HepG2 (cell line): ENCODE data around the gene CDC42EP1. TPM values are rescaled to one million over a fixed set of nuclear protein-coding genes. Genes with fewer than 3 reads are reported as not detected.

Experiments
- ATAC-seq: fragments of 200-7000 bp; cut with Tn5 transposase; 3 replicates; pipeline ENCODE4 v1.9.1; 2020; ENCODE audit warnings: mild to moderate bottlenecking, moderate library complexity
- BruUV-seq: library from RNA; stranded (reverse); fragments of 400-500 nt; replicated peaks from 2 replicates; lab custom pipeline; 2021; lab: Mats Ljungman, UMichigan
- CTCF ChIA-PET: fragments of 300-600 bp; formaldehyde crosslinking; extraction: SDS; loops from one replicate; lab custom pipeline; 2021; ENCODE audit warnings: low total read pairs, inconsistent platforms, low intra/inter-chr PET ratio; lab: Yijun Ruan, JAX
- POLR2A ChIA-PET: fragments of 350-600 bp; sonication (Branson Sonifier 250); formaldehyde crosslinking; loops from one replicate; lab custom pipeline; 2020; ENCODE audit warnings: antibody characterized with exemption, inconsistent platforms; lab: Yijun Ruan, JAX
- DNase-seq: peaks from one replicate; pipeline ENCODE4 v3.0.0-alpha.2; 2015; ENCODE audit warnings: low spot score
- FAIRE-seq: peaks from 3 replicates; lab custom pipeline; 2011; peaks lifted over from hg19 to GRCh38; lab: Jason Lieb, UNC
- H2AFZ ChIP-seq: one replicate; pipeline ENCODE4 v1.6.1; 2011; ENCODE audit warnings: low read length, inconsistent platforms
- H3K27ac ChIP-seq: fragments of 300-600 bp; 3 replicates; pipeline ENCODE4 v1.8.0; 2011; ENCODE audit warnings: mixed run types, mild to moderate bottlenecking, mixed read lengths, low read length, inconsistent platforms; ENCODE audit not compliant: insufficient read depth; ENCODE audit errors: extremely low read length
- H3K27me3 ChIP-seq, 2 experiments: fragments of 200-600 bp in 1 of 2; 2 replicates in 1 of 2; 3 replicates in 1 of 2; pipeline versions ENCODE4 v1.6.0 to v1.8.0; 2011; ENCODE audit warnings: low read length in 2 of 2, mild to moderate bottlenecking in 2 of 2, moderate library complexity in 2 of 2, inconsistent platforms in 1 of 2; ENCODE audit not compliant: insufficient read depth in 2 of 2, control insufficient read depth in 1 of 2
- H3K36me3 ChIP-seq, 2 experiments: fragments of 200-600 bp in 1 of 2; replicated peaks in 1 of 2; 2 replicates in 1 of 2; 3 replicates in 1 of 2; pipeline versions ENCODE4 v1.5.1 to v1.8.0; 2011; ENCODE audit warnings: low read length in 2 of 2, inconsistent platforms in 1 of 2; ENCODE audit not compliant: insufficient read depth in 2 of 2, control insufficient read depth in 1 of 2
- H3K4me1 ChIP-seq: 2 replicates; pipeline ENCODE4 v1.5.1; 2012; ENCODE audit warnings: low read length, inconsistent platforms; ENCODE audit not compliant: insufficient read depth
- H3K4me2 ChIP-seq: 2 replicates; pipeline ENCODE4 v1.6.0; 2011; ENCODE audit warnings: low read depth, low read length, inconsistent platforms
- H3K4me3 ChIP-seq, 3 experiments: fragments of 200-600 bp in 1 of 3; sonication (generic), shearing (Covaris generic) in 1 of 3; replicated peaks in 1 of 3; 2 replicates each; pipeline ENCODE4 v1.5.1; 2011 to 2016; ENCODE audit warnings: low read length in 3 of 3, inconsistent platforms in 2 of 3, low read depth in 2 of 3, mild to moderate bottlenecking in 2 of 3, control low read depth in 1 of 3, mixed read lengths in 1 of 3; ENCODE audit not compliant: insufficient read depth in 1 of 3
- H3K79me2 ChIP-seq: one replicate; pipeline ENCODE4 v1.6.1; 2011; ENCODE audit warnings: low read length, inconsistent platforms; ENCODE audit not compliant: insufficient read depth
- H3K9ac ChIP-seq: 2 replicates; pipeline ENCODE4 v1.6.0; 2011; ENCODE audit warnings: mild to moderate bottlenecking, low read depth, low read length, inconsistent platforms; ENCODE audit not compliant: insufficient read depth
- H3K9me3 ChIP-seq: 2 replicates; pipeline ENCODE4 v1.5.1; 2012; ENCODE audit warnings: mild to moderate bottlenecking, low read length
- H4K20me1 ChIP-seq: 2 replicates; pipeline ENCODE4 v1.6.0; 2011; ENCODE audit warnings: inconsistent platforms, mild to moderate bottlenecking, low read length, moderate library complexity; ENCODE audit not compliant: insufficient read depth
- AKAP8 ChIP-seq: sonication (generic); formaldehyde crosslinking; IDR thresholded peaks from 2 replicates; pipeline ENCODE4 v1.5.1; 2020; ENCODE audit warnings: mild to moderate bottlenecking, missing genetic modification reagents
- BRCA1 ChIP-seq: sonication (generic); formaldehyde crosslinking; IDR thresholded peaks from 2 replicates; pipeline ENCODE4 v1.4.0; 2020; ENCODE audit warnings: missing genetic modification reagents
- HMG20A ChIP-seq: IDR thresholded peaks from 2 replicates; pipeline ENCODE4 v1.6.1; 2016; ENCODE audit warnings: borderline replicate concordance
- HOXA9 ChIP-seq: sonication (generic); formaldehyde crosslinking; IDR thresholded peaks from 2 replicates; pipeline ENCODE4 v1.8.1; 2022; ENCODE audit warnings: missing genetic modification reagents, mild to moderate bottlenecking, moderate library complexity, borderline replicate concordance
- ISX ChIP-seq: sonication (generic); formaldehyde crosslinking; conservative IDR thresholded peaks from 2 replicates; pipeline ENCODE4 v1.5.0; 2020; ENCODE audit warnings: missing genetic modification reagents
- KDM1A ChIP-seq: IDR thresholded peaks from 2 replicates; pipeline ENCODE4 v1.6.1; 2016; ENCODE audit warnings: missing compliant biosample characterization
- NFIC ChIP-seq: IDR thresholded peaks from 2 replicates; pipeline ENCODE4 v1.6.1; 2012; ENCODE audit warnings: mild to moderate bottlenecking, low read length, inconsistent platforms
- NFYB ChIP-seq: sonication (generic); formaldehyde crosslinking; IDR thresholded peaks from 2 replicates; pipeline ENCODE4 v1.4.0; 2020; ENCODE audit warnings: missing genetic modification reagents
- WIZ ChIP-seq: sonication (generic); formaldehyde crosslinking; IDR thresholded peaks from 2 replicates; pipeline ENCODE4 v1.5.1; 2020; ENCODE audit warnings: mild to moderate bottlenecking, missing genetic modification reagents
- ZNF24 ChIP-seq: fragments of 450-650 bp; IDR thresholded peaks from 2 replicates; pipeline ENCODE4 v1.6.1; 2017; ENCODE audit warnings: antibody characterized with exemption, mild to moderate bottlenecking
- ZNF775 ChIP-seq: sonication (generic); formaldehyde crosslinking; IDR thresholded peaks from 2 replicates; pipeline ENCODE4 v1.4.0; 2020; ENCODE audit warnings: missing genetic modification reagents, mild to moderate bottlenecking, moderate library complexity, borderline replicate concordance
- ZNF83 ChIP-seq: sonication (generic); formaldehyde crosslinking; IDR thresholded peaks from 2 replicates; pipeline ENCODE4 v1.4.0; 2020; ENCODE audit warnings: missing genetic modification reagents, mild to moderate bottlenecking, borderline replicate concordance
- WGBS: methylation state at CpG from one replicate; pipeline ENCODE4 v1.1.6; 2017; ENCODE audit warnings: low lambda C conversion rate; 5-methylcytosine and 5-hydroxymethylcytosine counted together
- in situ Hi-C: cut with HindIII; loops from 2 replicates; pipeline ENCODE4 v1.10.0; 2017; ENCODE audit warnings: low pct_unique_long_range_greater_than_20kb; ENCODE audit not compliant: extremely low pct_ligation_motif_present
- intact Hi-C: fragments of 100-400 bp; cut with micrococcal nuclease; formaldehyde crosslinking; loops from one replicate; pipeline ENCODE4 v1.10.0; 2022; ENCODE audit not compliant: unreplicated experiment
- polyA plus RNA-seq, 8 experiments: library from polyadenylated mRNA; depleted of rRNA in 3 of 8; stranded (reverse) in 7 of 8; unstranded in 1 of 8; fragments of >200 nt; fragmentation: Illumina TruSeq in 4 of 8; extraction: Trizol in 4 of 8; gene quantifications; 2 replicates each; pipeline versions ENCODE4 v1.2.1 to v1.2.3, GENCODE V29; 2011 to 2016; ENCODE audit warnings: low read depth in 4 of 8, missing spikeins in 1 of 8, mixed read lengths in 1 of 8; ENCODE audit not compliant: insufficient read depth in 1 of 8
- total RNA-seq, 5 experiments: library from RNA; depleted of rRNA; stranded (reverse); fragments of >200 nt; fragmentation: Illumina TruSeq; extraction: Trizol; gene quantifications; 2 replicates each; pipeline ENCODE4 v1.2.3, GENCODE V29; 2016; ENCODE audit warnings: low read depth in 1 of 5
- TF ChIP-seq, protein P1 (sequence below), 2 experiments: fragments of 450-650 bp in 1 of 2; sonication (generic) in 1 of 2; formaldehyde crosslinking; IDR thresholded peaks; 2 replicates each; pipeline versions ENCODE4 v1.5.0 to v1.8.0; 2020 to 2022; ENCODE audit warnings: mild to moderate bottlenecking in 1 of 2, missing genetic modification reagents in 1 of 2

The CDC42EP1 gene
- total and polyA plus RNA-seq, 2 of the 13 experiments (the other 11 are each of a cell fraction or from before 2014, with no cell fraction given): 17.1 to 29.5 TPM

DNA sequence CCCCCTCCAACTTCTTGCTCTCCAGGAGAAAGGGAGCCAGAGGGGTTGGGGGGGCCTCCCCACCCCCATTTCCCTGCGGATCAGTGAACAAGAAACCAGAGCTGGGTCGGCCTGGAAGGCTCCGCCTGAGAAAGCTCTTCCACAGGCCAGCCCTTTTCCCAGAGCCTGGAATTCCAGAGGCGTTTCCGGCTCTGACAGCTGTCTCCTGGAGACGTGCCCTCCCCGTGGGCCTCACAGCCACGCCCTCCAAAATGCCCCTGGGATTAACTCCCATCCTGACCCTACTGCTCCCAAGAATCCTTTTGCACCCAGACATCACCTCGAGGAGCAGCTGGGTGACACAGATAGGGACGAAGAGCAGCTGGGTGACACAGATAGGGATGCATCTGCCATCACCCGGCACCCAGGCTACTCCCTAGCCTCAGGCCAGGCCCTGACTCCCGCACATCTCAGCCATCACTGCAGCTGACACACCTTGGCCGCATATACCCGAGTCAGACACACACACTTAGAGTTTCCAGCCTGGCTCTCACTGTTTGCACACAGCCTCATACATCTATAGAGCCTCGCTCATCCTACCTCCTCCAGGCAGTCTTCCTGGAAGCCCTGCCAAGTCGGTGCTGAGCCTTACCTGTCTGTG lies 7.6 kb upstream of the CDC42EP1 start (continued):
- TF ChIP-seq ISX (CRISPR knock-in tag) (no peak), WIZ (CRISPR knock-in tag) (no peak), ZNF24 (no peak), BRCA1 (no peak)
- TF ChIP-seq, protein P1, sequence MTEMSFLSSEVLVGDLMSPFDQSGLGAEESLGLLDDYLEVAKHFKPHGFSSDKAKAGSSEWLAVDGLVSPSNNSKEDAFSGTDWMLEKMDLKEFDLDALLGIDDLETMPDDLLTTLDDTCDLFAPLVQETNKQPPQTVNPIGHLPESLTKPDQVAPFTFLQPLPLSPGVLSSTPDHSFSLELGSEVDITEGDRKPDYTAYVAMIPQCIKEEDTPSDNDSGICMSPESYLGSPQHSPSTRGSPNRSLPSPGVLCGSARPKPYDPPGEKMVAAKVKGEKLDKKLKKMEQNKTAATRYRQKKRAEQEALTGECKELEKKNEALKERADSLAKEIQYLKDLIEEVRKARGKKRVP (CRISPR knock-in tag; IDR thresholded peaks at IDR 0.05): no peak
- TF ChIP-seq, all 625 proteins: peak for 29

DNA sequence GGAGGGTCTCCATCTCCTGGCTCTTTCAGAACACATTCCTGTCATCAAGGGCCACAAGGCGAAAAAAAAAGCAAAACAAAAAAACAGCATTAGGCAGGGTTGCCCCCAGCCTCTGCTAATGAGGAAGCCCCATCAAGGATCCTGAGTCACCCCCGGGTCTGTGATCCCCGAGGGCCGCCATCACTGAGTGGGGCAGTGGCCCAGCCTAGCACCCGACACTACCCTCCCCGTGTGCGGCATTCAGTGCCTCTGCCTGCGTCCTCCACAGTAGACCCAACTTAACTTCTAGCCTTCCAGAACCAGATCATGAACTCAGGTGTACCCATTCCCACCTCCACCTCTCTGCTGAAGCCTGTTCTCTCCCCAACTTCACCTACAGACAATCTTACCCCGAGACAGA lies 6.6 kb upstream of the CDC42EP1 start:
- in situ Hi-C loops: no loop called here
- Histone ChIP-seq H4K20me1 (no peaks in the 10 kb centered on the region), H3K9ac (no peak overlapping the region)
- no TSS peak for BruUV-seq
- FAIRE-seq: no peak
- TF ChIP-seq AKAP8 (CRISPR knock-in tag) (no peak), NFYB (CRISPR knock-in tag) (no peak), NFIC (no peak), HMG20A (CRISPR knock-in tag) (no peak), ZNF83 (CRISPR knock-in tag) (no peak), KDM1A (CRISPR knock-in tag) (no peak), HOXA9 (CRISPR knock-in tag) (no peak), ZNF775 (CRISPR knock-in tag) (no peak)
- TF ChIP-seq, all 625 proteins: peak for 0
- no peaks in the 10 kb centered on the region; a peak in 1 of 5 replicates for H3K27me3 ChIP-seq
- H3K4me2 ChIP-seq: no peak overlapping the region
- WGBS: 49% methylated on average over 8 of the region's 9 CpGs
- no peak overlapping the region for H3K4me3 ChIP-seq
- H3K27ac ChIP-seq: no peak overlapping the region
- peaks cover 98% of the 10 kb centered on the region for H3K4me1 ChIP-seq
- DNase-seq (no peak), ATAC-seq (no peak)
- no peaks in the 10 kb centered on the region for H3K36me3 ChIP-seq
- ChIA-PET POLR2A (interaction anchor here (1.2 to 17.5 kb wide), 3 partner anchors 8 to 13 kb away, joined by 6 to 976 read pairs (median 976); partner anchors contain the start of gene CDC42EP1), CTCF (no interaction called here)
- H3K79me2 ChIP-seq: no peaks in the 10 kb centered on the region
- intact Hi-C loops: no loop called here
- H2AFZ ChIP-seq: no peak overlapping the region
- no peaks in the 10 kb centered on the region for H3K9me3 ChIP-seq
